ENCODE measurements around the gene SYT14.

GRCh38 chr1:210087058-210087457 is 149.0 kb downstream of the SYT14 start:
- TF ChIP-seq CTCF (IDR thresholded peaks at IDR 0.05) (no peak), ZFX (IDR thresholded peaks at IDR 0.05; ENCODE audit: borderline replicate concordance) (no peak)
